ENCODE measurements around the gene BPIFB3.

Gene BPIFB3

GRCh38 chr20:33019465-33020277 lies 34.0 kb upstream of the BPIFB3 start:
- Histone ChIP-seq H3K4me1 (ENCODE audit: insufficient read depth, low read length) (no peaks in the 10 kb centered on the region), H3K9ac (ENCODE audit: low read depth, low read length) (no peak overlapping the region), H3K27me3 (ENCODE audit: insufficient read depth, low read length) (no peaks in the 10 kb centered on the region), H3K4me3 (ENCODE audit: low read length) (no peak overlapping the region), H3K27ac (ENCODE audit: low read length) (no peak overlapping the region), H3K36me3 (ENCODE audit: insufficient read depth, low read depth, low read length) (no peaks in the 10 kb centered on the region), H3K9me3 (ENCODE audit: insufficient read depth, low read depth, low read length) (no peaks in the 10 kb centered on the region)

GRCh38 chr20:33020278-33021161 lies 33.2 kb upstream of the BPIFB3 start:
- H3K4me3 ChIP-seq (ENCODE audit: low read length) = no peak overlapping the region
- no peak overlapping the region for H3K27ac ChIP-seq (ENCODE audit: low read length)
- H3K36me3 ChIP-seq (ENCODE audit: insufficient read depth, low read depth, low read length) = no peaks in the 10 kb centered on the region
- H3K9me3 ChIP-seq (ENCODE audit: insufficient read depth, low read depth, low read length) = no peaks in the 10 kb centered on the region
- H3K4me1 ChIP-seq (ENCODE audit: insufficient read depth, low read length) = no peaks in the 10 kb centered on the region
- H3K9ac ChIP-seq (ENCODE audit: low read depth, low read length) = no peak overlapping the region
- no peaks in the 10 kb centered on the region for H3K27me3 ChIP-seq (ENCODE audit: insufficient read depth, low read length)

GRCh38 chr20:33021879-33022278 lies 31.8 kb upstream of the BPIFB3 start:
- H3K4me1 ChIP-seq (ENCODE audit: insufficient read depth, low read length) = no peaks in the 10 kb centered on the region
- no peaks in the 10 kb centered on the region for H3K36me3 ChIP-seq (ENCODE audit: insufficient read depth, low read depth, low read length)
- no peak overlapping the region for H3K9ac ChIP-seq (ENCODE audit: low read depth, low read length)
- no peaks in the 10 kb centered on the region for H3K9me3 ChIP-seq (ENCODE audit: insufficient read depth, low read depth, low read length)
- no peaks in the 10 kb centered on the region for H3K27me3 ChIP-seq (ENCODE audit: insufficient read depth, low read length)
- no peak overlapping the region for H3K4me3 ChIP-seq (ENCODE audit: low read length)
- no peak overlapping the region for H3K27ac ChIP-seq (ENCODE audit: low read length)

GRCh38 chr20:33022289-33022688 lies 31.4 kb upstream of the BPIFB3 start:
- no peak overlapping the region for H3K4me3 ChIP-seq (ENCODE audit: low read length)
- H3K27me3 ChIP-seq (ENCODE audit: insufficient read depth, low read length) = no peaks in the 10 kb centered on the region
- H3K4me1 ChIP-seq (ENCODE audit: insufficient read depth, low read length) = no peaks in the 10 kb centered on the region
- no peak overlapping the region for H3K9ac ChIP-seq (ENCODE audit: low read depth, low read length)
- H3K27ac ChIP-seq (ENCODE audit: low read length) = no peak overlapping the region
- H3K36me3 ChIP-seq (ENCODE audit: insufficient read depth, low read depth, low read length) = no peaks in the 10 kb centered on the region
- no peaks in the 10 kb centered on the region for H3K9me3 ChIP-seq (ENCODE audit: insufficient read depth, low read depth, low read length)

- Histone ChIP-seq H3K36me3 (ENCODE audit: insufficient read depth, low read depth, low read length) (no peaks in the 10 kb centered on the region), H3K9ac (ENCODE audit: low read depth, low read length) (no peak overlapping the region), H3K9me3 (ENCODE audit: insufficient read depth, low read depth, low read length) (no peaks in the 10 kb centered on the region), H3K4me3 (ENCODE audit: low read length) (no peak overlapping the region), H3K27ac (ENCODE audit: low read length) (no peak overlapping the region), H3K27me3 (ENCODE audit: insufficient read depth, low read length) (no peaks in the 10 kb centered on the region), H3K4me1 (ENCODE audit: insufficient read depth, low read length) (no peaks in the 10 kb centered on the region)
Measured at GRCh38 chr20:33022694-33023438, 30.8 kb upstream of the BPIFB3 start.

- no peak overlapping the region for H3K9ac ChIP-seq (ENCODE audit: low read depth, low read length)
- H3K36me3 ChIP-seq (ENCODE audit: insufficient read depth, low read depth, low read length) = no peaks in the 10 kb centered on the region
- H3K27ac ChIP-seq (ENCODE audit: low read length) = no peak overlapping the region
- H3K4me3 ChIP-seq (ENCODE audit: low read length) = no peak overlapping the region
- H3K27me3 ChIP-seq (ENCODE audit: insufficient read depth, low read length) = no peaks in the 10 kb centered on the region
- no peaks in the 10 kb centered on the region for H3K9me3 ChIP-seq (ENCODE audit: insufficient read depth, low read depth, low read length)
- H3K4me1 ChIP-seq (ENCODE audit: insufficient read depth, low read length) = no peaks in the 10 kb centered on the region
Measured at GRCh38 chr20:33023439-33024242, 30.1 kb upstream of the BPIFB3 start.

GRCh38 chr20:33024243-33024560 lies 29.5 kb upstream of the BPIFB3 start:
- Histone ChIP-seq H3K36me3 (ENCODE audit: insufficient read depth, low read depth, low read length) (no peaks in the 10 kb centered on the region), H3K9me3 (ENCODE audit: insufficient read depth, low read depth, low read length) (no peaks in the 10 kb centered on the region), H3K27ac (ENCODE audit: low read length) (no peak overlapping the region), H3K9ac (ENCODE audit: low read depth, low read length) (no peak overlapping the region), H3K27me3 (ENCODE audit: insufficient read depth, low read length) (no peaks in the 10 kb centered on the region), H3K4me1 (ENCODE audit: insufficient read depth, low read length) (no peaks in the 10 kb centered on the region), H3K4me3 (ENCODE audit: low read length) (no peak overlapping the region)

GRCh38 chr20:33024609-33025317 lies 28.9 kb upstream of the BPIFB3 start:
- H3K27me3 ChIP-seq (ENCODE audit: insufficient read depth, low read length) = no peaks in the 10 kb centered on the region
- no peak overlapping the region for H3K4me3 ChIP-seq (ENCODE audit: low read length)
- no peak overlapping the region for H3K9ac ChIP-seq (ENCODE audit: low read depth, low read length)
- no peaks in the 10 kb centered on the region for H3K36me3 ChIP-seq (ENCODE audit: insufficient read depth, low read depth, low read length)
- no peaks in the 10 kb centered on the region for H3K9me3 ChIP-seq (ENCODE audit: insufficient read depth, low read depth, low read length)
- no peak overlapping the region for H3K27ac ChIP-seq (ENCODE audit: low read length)
- H3K4me1 ChIP-seq (ENCODE audit: insufficient read depth, low read length) = no peaks in the 10 kb centered on the region

- Histone ChIP-seq H3K9ac (ENCODE audit: low read depth, low read length) (no peak overlapping the region), H3K9me3 (ENCODE audit: insufficient read depth, low read depth, low read length) (no peaks in the 10 kb centered on the region), H3K27ac (ENCODE audit: low read length) (no peak overlapping the region), H3K27me3 (ENCODE audit: insufficient read depth, low read length) (no peaks in the 10 kb centered on the region), H3K4me1 (ENCODE audit: insufficient read depth, low read length) (no peaks in the 10 kb centered on the region), H3K36me3 (ENCODE audit: insufficient read depth, low read depth, low read length) (no peaks in the 10 kb centered on the region), H3K4me3 (ENCODE audit: low read length) (no peak overlapping the region)
Measured at GRCh38 chr20:33025318-33025876, 28.3 kb upstream of the BPIFB3 start.

- no peaks in the 10 kb centered on the region for H3K36me3 ChIP-seq (ENCODE audit: insufficient read depth, low read depth, low read length)
Measured at GRCh38 chr20:33026072-33026778, 27.5 kb upstream of the BPIFB3 start.

More at GRCh38 chr20:33026072-33026778, 27.5 kb upstream of the BPIFB3 start:
- H3K4me3 ChIP-seq (ENCODE audit: low read length) = no peak overlapping the region
- H3K27ac ChIP-seq (ENCODE audit: low read length) = no peak overlapping the region
- H3K9ac ChIP-seq (ENCODE audit: low read depth, low read length) = no peak overlapping the region
- no peaks in the 10 kb centered on the region for H3K9me3 ChIP-seq (ENCODE audit: insufficient read depth, low read depth, low read length)
- H3K4me1 ChIP-seq (ENCODE audit: insufficient read depth, low read length) = no peaks in the 10 kb centered on the region
- no peaks in the 10 kb centered on the region for H3K27me3 ChIP-seq (ENCODE audit: insufficient read depth, low read length)
